Measurements from ENCODE around the gene FLVCR2.

DNA sequence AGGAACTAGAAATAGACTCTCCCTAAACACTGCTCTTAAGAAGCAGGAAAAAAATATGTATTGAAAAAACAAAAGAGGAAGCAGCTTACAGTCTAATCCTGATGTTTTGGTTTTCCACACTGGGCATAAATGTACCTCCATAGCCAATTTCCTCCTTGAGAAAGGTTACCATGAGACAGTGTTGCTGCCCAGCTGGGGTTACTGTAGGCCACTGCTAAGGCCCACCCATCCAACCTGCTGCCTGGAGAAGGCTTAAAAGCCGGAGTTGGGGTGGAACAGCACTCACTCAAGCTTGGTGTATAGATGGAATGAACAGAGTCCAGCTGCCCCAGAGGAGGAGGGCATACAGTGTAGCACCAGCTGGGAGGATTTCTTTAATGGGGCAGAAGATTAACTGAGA lies 41.1 kb downstream of the FLVCR2 start:
- TF ChIP-seq, protein P1, sequence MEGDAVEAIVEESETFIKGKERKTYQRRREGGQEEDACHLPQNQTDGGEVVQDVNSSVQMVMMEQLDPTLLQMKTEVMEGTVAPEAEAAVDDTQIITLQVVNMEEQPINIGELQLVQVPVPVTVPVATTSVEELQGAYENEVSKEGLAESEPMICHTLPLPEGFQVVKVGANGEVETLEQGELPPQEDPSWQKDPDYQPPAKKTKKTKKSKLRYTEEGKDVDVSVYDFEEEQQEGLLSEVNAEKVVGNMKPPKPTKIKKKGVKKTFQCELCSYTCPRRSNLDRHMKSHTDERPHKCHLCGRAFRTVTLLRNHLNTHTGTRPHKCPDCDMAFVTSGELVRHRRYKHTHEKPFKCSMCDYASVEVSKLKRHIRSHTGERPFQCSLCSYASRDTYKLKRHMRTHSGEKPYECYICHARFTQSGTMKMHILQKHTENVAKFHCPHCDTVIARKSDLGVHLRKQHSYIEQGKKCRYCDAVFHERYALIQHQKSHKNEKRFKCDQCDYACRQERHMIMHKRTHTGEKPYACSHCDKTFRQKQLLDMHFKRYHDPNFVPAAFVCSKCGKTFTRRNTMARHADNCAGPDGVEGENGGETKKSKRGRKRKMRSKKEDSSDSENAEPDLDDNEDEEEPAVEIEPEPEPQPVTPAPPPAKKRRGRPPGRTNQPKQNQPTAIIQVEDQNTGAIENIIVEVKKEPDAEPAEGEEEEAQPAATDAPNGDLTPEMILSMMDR (IDR thresholded peaks at IDR 0.05 in 4 of 5, conservative IDR thresholded peaks at IDR 0.05 in 1 of 5) = no peak
- TF ChIP-seq POLR2A (IDR thresholded peaks at IDR 0.05) = no peak

Data from gastrocnemius medialis (tissue), 4 donors.